HepG2 (cell line): Measurements from ENCODE around the gene VEGFA. TPM values are rescaled to one million over a fixed set of nuclear protein-coding genes. Genes with fewer than 3 reads are reported as not detected.
A peak's percentile ranks its signal among the peaks of the same experiment; 100 is the strongest.

ENCODE experiments used
- AKAP8 ChIP-seq: sonication (generic); formaldehyde crosslinking; IDR thresholded peaks from 2 replicates; pipeline ENCODE4 v1.5.1; 2020; ENCODE audit warnings: mild to moderate bottlenecking, missing genetic modification reagents
- DMAP1 ChIP-seq: IDR thresholded peaks from 2 replicates; pipeline ENCODE4 v1.6.1; 2016
- FOXP1 ChIP-seq, 2 experiments: fragments of 450-650 bp in 1 of 2; IDR thresholded peaks; 2 replicates each; pipeline ENCODE4 v1.6.1; 2017 to 2018; ENCODE audit warnings: antibody characterized with exemption in 1 of 2
- HDAC2 ChIP-seq: sonication (generic); formaldehyde crosslinking; IDR thresholded peaks from 2 replicates; pipeline ENCODE4 v1.4.0; 2020; ENCODE audit warnings: missing genetic modification reagents
- IKZF1 ChIP-seq: fragments of 450-650 bp; IDR thresholded peaks from 2 replicates; pipeline ENCODE4 v1.7.1; 2016
- JDP2 ChIP-seq: sonication (generic); formaldehyde crosslinking; IDR thresholded peaks from 2 replicates; pipeline ENCODE4 v1.8.1; 2022; ENCODE audit warnings: missing genetic modification reagents, borderline replicate concordance
- KLF13 ChIP-seq: sonication (generic); formaldehyde crosslinking; IDR thresholded peaks from 2 replicates; pipeline ENCODE4 v1.4.0; 2020; ENCODE audit warnings: mild to moderate bottlenecking, missing genetic modification reagents
- LCORL ChIP-seq, 2 experiments: fragments of 450-650 bp in 1 of 2; sonication (generic) in 1 of 2; formaldehyde crosslinking in 1 of 2; IDR thresholded peaks; 2 replicates each; pipeline versions ENCODE4 v1.5.0 to v1.6.1; 2017 to 2020; ENCODE audit warnings: antibody characterized with exemption in 1 of 2, missing genetic modification reagents in 1 of 2
- MLLT10 ChIP-seq: sonication (generic); formaldehyde crosslinking; IDR thresholded peaks from 2 replicates; pipeline ENCODE4 v1.4.0; 2020; ENCODE audit warnings: missing genetic modification reagents
- MTA3 ChIP-seq: sonication (generic); formaldehyde crosslinking; IDR thresholded peaks from 2 replicates; pipeline ENCODE4 v1.4.0; 2020; ENCODE audit warnings: missing genetic modification reagents
- MXI1 ChIP-seq: IDR thresholded peaks from 3 replicates; pipeline ENCODE4 v1.6.1; 2012; ENCODE audit warnings: low read depth, low read length, inconsistent platforms, borderline replicate concordance
- NR3C1 ChIP-seq: sonication (generic); formaldehyde crosslinking; IDR thresholded peaks from 2 replicates; pipeline ENCODE4 v1.4.0; 2020; ENCODE audit warnings: missing genetic modification reagents
- SIN3B ChIP-seq: fragments of 150-350 bp; IDR thresholded peaks from 2 replicates; pipeline ENCODE4 v1.6.1; 2014; ENCODE audit warnings: low read length
- SMAD3 ChIP-seq: sonication (generic); formaldehyde crosslinking; IDR thresholded peaks from 2 replicates; pipeline ENCODE4 v1.4.0; 2020; ENCODE audit warnings: missing genetic modification reagents
- SMC3 ChIP-seq: IDR thresholded peaks from 2 replicates; pipeline ENCODE4 v1.6.1; 2011; ENCODE audit warnings: low read length, improper control_type of control experiment
- SRY ChIP-seq: sonication (generic); formaldehyde crosslinking; IDR thresholded peaks from 2 replicates; pipeline ENCODE4 v1.8.0; 2022; ENCODE audit warnings: mild to moderate bottlenecking, missing genetic modification reagents
- TARDBP ChIP-seq: sonication (generic); formaldehyde crosslinking; IDR thresholded peaks from 2 replicates; pipeline ENCODE4 v1.8.0; 2022; ENCODE audit warnings: mild to moderate bottlenecking, missing genetic modification reagents
- TOPORS ChIP-seq: sonication (generic); formaldehyde crosslinking; IDR thresholded peaks from 2 replicates; pipeline ENCODE4 v1.8.0; 2023; ENCODE audit warnings: mild to moderate bottlenecking, missing genetic modification reagents
- ZBTB3 ChIP-seq: sonication (generic); formaldehyde crosslinking; IDR thresholded peaks from 2 replicates; pipeline ENCODE4 v1.4.0; 2020; ENCODE audit warnings: low read depth, mild to moderate bottlenecking, moderate library complexity, missing genetic modification reagents, borderline replicate concordance
- ZFP36L2 ChIP-seq: sonication (generic); formaldehyde crosslinking; IDR thresholded peaks from 2 replicates; pipeline ENCODE4 v1.4.0; 2020; ENCODE audit warnings: missing genetic modification reagents
- ZKSCAN8 ChIP-seq: IDR thresholded peaks from 2 replicates; pipeline ENCODE4 v1.6.1; 2016; ENCODE audit warnings: borderline replicate concordance, missing genetic modification reagents, missing compliant biosample characterization
- ZNF264 ChIP-seq: sonication (generic); formaldehyde crosslinking; IDR thresholded peaks from 2 replicates; pipeline ENCODE4 v1.4.0; 2020; ENCODE audit warnings: missing genetic modification reagents
- ZNF30 ChIP-seq: sonication (generic); formaldehyde crosslinking; IDR thresholded peaks from 2 replicates; pipeline ENCODE4 v1.5.0; 2020; ENCODE audit warnings: mild to moderate bottlenecking, missing genetic modification reagents
- ZNF484 ChIP-seq: sonication (generic); formaldehyde crosslinking; IDR thresholded peaks from 2 replicates; pipeline ENCODE4 v1.5.1; 2020; ENCODE audit warnings: mild to moderate bottlenecking, low read depth, missing genetic modification reagents, borderline replicate concordance
- ZNF549 ChIP-seq: sonication (generic); formaldehyde crosslinking; IDR thresholded peaks from 2 replicates; pipeline ENCODE4 v1.5.0; 2020; ENCODE audit warnings: missing genetic modification reagents
- ZNF672 ChIP-seq: sonication (generic); formaldehyde crosslinking; IDR thresholded peaks from 2 replicates; pipeline ENCODE4 v1.8.1; 2022; ENCODE audit warnings: missing genetic modification reagents
- ZNF878 ChIP-seq: sonication (generic); formaldehyde crosslinking; IDR thresholded peaks from 2 replicates; pipeline ENCODE4 v1.8.1; 2023; ENCODE audit warnings: mild to moderate bottlenecking, missing genetic modification reagents, moderate library complexity
- polyA plus RNA-seq, 8 experiments: library from polyadenylated mRNA; depleted of rRNA in 3 of 8; stranded (reverse) in 7 of 8; unstranded in 1 of 8; fragments of >200 nt; fragmentation: Illumina TruSeq in 4 of 8; extraction: Trizol in 4 of 8; gene quantifications; 2 replicates each; pipeline versions ENCODE4 v1.2.1 to v1.2.3, GENCODE V29; 2011 to 2016; ENCODE audit warnings: low read depth in 4 of 8, missing spikeins in 1 of 8, mixed read lengths in 1 of 8; ENCODE audit not compliant: insufficient read depth in 1 of 8
- total RNA-seq, 5 experiments: library from RNA; depleted of rRNA; stranded (reverse); fragments of >200 nt; fragmentation: Illumina TruSeq; extraction: Trizol; gene quantifications; 2 replicates each; pipeline ENCODE4 v1.2.3, GENCODE V29; 2016; ENCODE audit warnings: low read depth in 1 of 5
- TF ChIP-seq, protein P1 (sequence below): sonication (generic); formaldehyde crosslinking; IDR thresholded peaks from 2 replicates; pipeline ENCODE4 v1.8.1; 2023; ENCODE audit warnings: missing genetic modification reagents, inconsistent platforms, borderline replicate concordance
- TF ChIP-seq, protein P2 (sequence below): IDR thresholded peaks from 2 replicates; pipeline ENCODE4 v1.6.1; 2016; ENCODE audit warnings: control low read depth
- TF ChIP-seq, protein P3 (sequence below): sonication (generic); formaldehyde crosslinking; IDR thresholded peaks from 2 replicates; pipeline ENCODE4 v1.8.0; 2022; ENCODE audit warnings: mild to moderate bottlenecking, missing genetic modification reagents, moderate library complexity

The VEGFA gene
- total and polyA plus RNA-seq, 2 of the 13 experiments (the other 11 are each of a cell fraction or from before 2014, with no cell fraction given) = 68.1 to 629 TPM

DNA sequence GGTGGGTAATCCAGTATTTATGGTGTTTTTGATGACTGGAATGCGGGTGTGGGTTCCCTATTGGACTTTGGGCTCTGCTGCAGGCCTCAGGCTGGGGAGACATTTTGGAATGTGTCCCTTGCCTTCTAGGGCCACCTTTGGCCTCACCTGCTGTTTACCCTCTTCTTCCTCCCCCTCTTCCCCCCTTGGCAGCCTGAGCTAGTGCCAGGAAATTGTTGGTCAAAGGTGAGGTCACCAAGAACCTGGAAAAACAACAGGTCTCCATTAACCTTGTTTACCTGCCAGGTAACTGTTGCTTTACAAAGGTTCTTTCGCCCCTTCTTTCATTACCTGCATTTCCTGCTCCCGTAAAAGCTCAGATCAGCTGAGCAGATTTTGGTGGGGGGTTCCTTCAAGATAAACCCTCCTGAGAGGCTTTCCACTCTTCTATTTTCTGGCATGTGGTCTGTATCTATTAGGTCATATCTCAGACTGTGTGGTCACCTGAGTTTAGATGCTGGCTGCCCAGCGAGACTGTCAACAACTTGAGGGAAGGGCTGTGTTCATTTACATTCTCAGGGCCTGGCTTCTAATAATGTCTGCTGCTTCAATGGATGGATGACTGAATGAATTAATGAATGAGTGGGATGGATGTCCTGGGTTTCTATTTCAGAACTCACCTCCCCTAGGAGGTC, 34.7 kb downstream of the VEGFA start (continued):
- peak; percentile 91 for TF ChIP-seq HDAC2 (CRISPR knock-in tag)
- TF ChIP-seq ZNF264 (CRISPR knock-in tag) = 0 out of 2 replicates have a peak, but pooled peaks have one; percentile 18
- no peak; the same call in 1 of the 2 replicates for TF ChIP-seq DMAP1
- TF ChIP-seq KLF13 (CRISPR knock-in tag) = no peak
- TF ChIP-seq MTA3 (CRISPR knock-in tag) = no peak
- no peak for TF ChIP-seq ZNF672 (CRISPR knock-in tag)
- TF ChIP-seq, protein P1, sequence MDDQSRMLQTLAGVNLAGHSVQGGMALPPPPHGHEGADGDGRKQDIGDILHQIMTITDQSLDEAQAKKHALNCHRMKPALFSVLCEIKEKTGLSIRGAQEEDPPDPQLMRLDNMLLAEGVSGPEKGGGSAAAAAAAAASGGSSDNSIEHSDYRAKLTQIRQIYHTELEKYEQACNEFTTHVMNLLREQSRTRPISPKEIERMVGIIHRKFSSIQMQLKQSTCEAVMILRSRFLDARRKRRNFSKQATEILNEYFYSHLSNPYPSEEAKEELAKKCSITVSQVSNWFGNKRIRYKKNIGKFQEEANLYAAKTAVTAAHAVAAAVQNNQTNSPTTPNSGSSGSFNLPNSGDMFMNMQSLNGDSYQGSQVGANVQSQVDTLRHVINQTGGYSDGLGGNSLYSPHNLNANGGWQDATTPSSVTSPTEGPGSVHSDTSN (CRISPR knock-in tag) = no peak
- 0 out of 2 replicates have a peak, but pooled peaks have one; percentile 47 for TF ChIP-seq SMAD3 (CRISPR knock-in tag)
- TF ChIP-seq TARDBP (CRISPR knock-in tag) = peak; percentile 79
- TF ChIP-seq ZFP36L2 = no peak
- no peak for TF ChIP-seq MXI1
- no peak for TF ChIP-seq AKAP8
- TF ChIP-seq SIN3B = no peak
- TF ChIP-seq IKZF1 = no peak
- TF ChIP-seq LCORL (IDR thresholded peaks at IDR 0.05) = peak; percentile 54; the same call in 1 of the 2 replicates
- TF ChIP-seq LCORL (CRISPR knock-in tag; IDR thresholded peaks at IDR 0.05) = peak; percentile 99
- TF ChIP-seq NR3C1 (CRISPR knock-in tag) = no peak
- peak; percentile 38; the same call in 1 of the 2 replicates for TF ChIP-seq ZKSCAN8 (CRISPR knock-in tag)
- no peak for TF ChIP-seq FOXP1 (IDR thresholded peaks at IDR 0.05)
- TF ChIP-seq FOXP1 (CRISPR knock-in tag; IDR thresholded peaks at IDR 0.05) = peak; percentile 98
- 0 out of 2 replicates have a peak, but pooled peaks have one; percentile 20 for TF ChIP-seq ZBTB3 (CRISPR knock-in tag)
- TF ChIP-seq ZNF549 = no peak
- TF ChIP-seq, protein P2, sequence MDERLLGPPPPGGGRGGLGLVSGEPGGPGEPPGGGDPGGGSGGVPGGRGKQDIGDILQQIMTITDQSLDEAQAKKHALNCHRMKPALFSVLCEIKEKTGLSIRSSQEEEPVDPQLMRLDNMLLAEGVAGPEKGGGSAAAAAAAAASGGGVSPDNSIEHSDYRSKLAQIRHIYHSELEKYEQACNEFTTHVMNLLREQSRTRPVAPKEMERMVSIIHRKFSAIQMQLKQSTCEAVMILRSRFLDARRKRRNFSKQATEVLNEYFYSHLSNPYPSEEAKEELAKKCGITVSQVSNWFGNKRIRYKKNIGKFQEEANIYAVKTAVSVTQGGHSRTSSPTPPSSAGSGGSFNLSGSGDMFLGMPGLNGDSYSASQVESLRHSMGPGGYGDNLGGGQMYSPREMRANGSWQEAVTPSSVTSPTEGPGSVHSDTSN (CRISPR knock-in tag) = no peak
- no peak for TF ChIP-seq SMC3
- no peak for TF ChIP-seq ZNF484 (CRISPR knock-in tag)
- no peak; the same call in 1 of the 2 replicates for TF ChIP-seq SRY (CRISPR knock-in tag)
- TF ChIP-seq, protein P3, sequence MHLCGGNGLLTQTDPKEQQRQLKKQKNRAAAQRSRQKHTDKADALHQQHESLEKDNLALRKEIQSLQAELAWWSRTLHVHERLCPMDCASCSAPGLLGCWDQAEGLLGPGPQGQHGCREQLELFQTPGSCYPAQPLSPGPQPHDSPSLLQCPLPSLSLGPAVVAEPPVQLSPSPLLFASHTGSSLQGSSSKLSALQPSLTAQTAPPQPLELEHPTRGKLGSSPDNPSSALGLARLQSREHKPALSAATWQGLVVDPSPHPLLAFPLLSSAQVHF (CRISPR knock-in tag) = no peak
- no peak for TF ChIP-seq TOPORS (CRISPR knock-in tag)
- no peak for TF ChIP-seq JDP2 (CRISPR knock-in tag)
- no peak for TF ChIP-seq ZNF30
- no peak for TF ChIP-seq MLLT10 (CRISPR knock-in tag)
- no peak; the same call in 1 of the 2 replicates for TF ChIP-seq ZNF878 (CRISPR knock-in tag)
